Cardiac septum (tissue), 1 donor: ENCODE data around the gene SIK3. TPM values are rescaled to one million over a fixed set of nuclear protein-coding genes. Genes with fewer than 3 reads are reported as not detected.

ENCODE experiments used
- DNase-seq: peaks from one replicate; pipeline ENCODE4 v3.0.0-alpha.2; 2020; ENCODE audit warnings: low spot score
- intact Hi-C: fragments of 100-400 bp; cut with DNase I; formaldehyde crosslinking; loops from one replicate; pipeline ENCODE4 v1.14.0; 2022
- total RNA-seq: library from RNA; stranded (reverse); fragmentation: NEBNext Ultra II Directional; extraction: Animal tissue kit (Norgen Biotek cat#: 25700); gene quantifications from one replicate; pipeline ENCODE4 v1.2.1, GENCODE V29; 2021
- donor health status: DM: no; HTN: no; CAD: no.

SIK3 gene
- total RNA-seq, 1 donor from 2014 or later: 47.4 TPM

GRCh38 chr11:116918925-116919655, 179.1 kb downstream of the SIK3 start:
- no peak for DNase-seq
- intact Hi-C loops: no loop called here

DNA sequence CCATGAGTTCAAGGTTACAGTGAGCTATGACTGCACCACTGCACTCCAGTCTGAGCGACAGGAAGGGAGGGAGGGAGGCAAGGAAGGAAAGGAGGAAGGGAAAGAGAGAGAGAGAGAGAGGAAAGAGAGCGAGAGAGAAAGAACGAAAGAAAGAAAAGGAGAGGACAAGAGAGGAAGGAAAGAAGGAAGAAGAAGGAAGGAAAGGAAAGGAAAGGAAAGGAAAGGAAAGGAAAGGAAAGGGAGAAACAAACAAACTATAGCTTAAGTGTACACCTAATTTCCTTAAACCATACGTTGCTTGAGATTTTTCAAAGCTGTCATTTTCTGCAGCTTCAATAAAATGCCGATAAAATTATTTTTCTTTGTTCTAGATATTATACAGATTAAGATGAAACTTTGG, 180.6 kb downstream of the SIK3 start:
- no peak for DNase-seq
- intact Hi-C loops: no loop called here

DNA sequence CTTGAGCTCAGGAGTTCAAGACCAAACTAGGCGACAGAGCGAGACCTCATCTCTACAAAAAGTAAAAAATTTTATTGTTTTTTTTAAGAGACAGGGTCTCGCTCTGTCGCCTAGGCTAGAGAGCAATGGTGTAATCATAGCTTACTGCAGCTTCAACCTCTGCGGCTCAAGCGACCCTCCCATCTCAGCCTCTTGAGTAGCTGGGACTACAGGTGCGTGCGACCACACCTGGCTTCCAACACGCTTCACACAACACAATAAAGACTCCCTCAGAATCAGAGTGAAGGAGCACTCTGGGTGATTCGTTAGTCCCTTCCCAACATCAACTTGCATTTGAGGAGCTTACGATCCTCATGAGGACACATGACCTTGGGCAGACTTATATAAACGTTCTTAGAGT, 181.3 kb downstream of the SIK3 start:
- no peak for DNase-seq
- intact Hi-C loops: no loop called here

DNA sequence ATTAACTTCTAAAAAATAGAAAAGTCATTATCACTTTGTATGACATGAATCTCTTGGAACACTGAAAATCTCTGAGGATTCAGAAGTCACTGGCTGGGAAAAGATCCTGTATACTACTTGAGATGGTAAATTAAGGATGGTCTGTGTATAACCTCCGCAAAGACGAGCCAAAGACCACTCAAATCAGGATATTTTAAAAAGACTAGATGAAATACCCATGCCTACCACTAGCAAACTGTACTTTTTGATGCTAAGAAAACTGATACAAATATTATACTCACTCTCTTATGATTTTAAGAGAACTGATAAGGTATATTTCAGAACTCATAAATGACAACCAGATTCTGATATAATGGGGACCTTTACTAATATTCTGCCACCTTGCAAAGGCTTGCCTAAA, 182.2 kb downstream of the SIK3 start:
- intact Hi-C loops: no loop called here
- DNase-seq: no peak

- intact Hi-C loops: no loop called here
- no peak for DNase-seq
These were observed 185.2 kb downstream of the SIK3 start for GRCh38 chr11:116913000-116913399.

- no peak for DNase-seq
- intact Hi-C loops: no loop called here
These were observed 186.1 kb downstream of the SIK3 start for GRCh38 chr11:116911976-116912734.

- intact Hi-C loops: no loop called here
- DNase-seq: no peak
These were observed 187.4 kb downstream of the SIK3 start for GRCh38 chr11:116910847-116911246.

GRCh38 chr11:116910378-116910777, 187.8 kb downstream of the SIK3 start:
- intact Hi-C loops: no loop called here
- no peak for DNase-seq

GRCh38 chr11:116909245-116909644, 189.0 kb downstream of the SIK3 start:
- DNase-seq: no peak
- intact Hi-C loops: no loop called here

GRCh38 chr11:116906479-116906878, 191.7 kb downstream of the SIK3 start:
- no peak for DNase-seq
- intact Hi-C loops: no loop called here

- intact Hi-C loops: no loop called here
- DNase-seq: no peak
These were observed 195.1 kb downstream of the SIK3 start for GRCh38 chr11:116903090-116903489.

GRCh38 chr11:116901964-116902688, 196.1 kb downstream of the SIK3 start:
- DNase-seq: no peak
- intact Hi-C loops: no loop called here

DNA sequence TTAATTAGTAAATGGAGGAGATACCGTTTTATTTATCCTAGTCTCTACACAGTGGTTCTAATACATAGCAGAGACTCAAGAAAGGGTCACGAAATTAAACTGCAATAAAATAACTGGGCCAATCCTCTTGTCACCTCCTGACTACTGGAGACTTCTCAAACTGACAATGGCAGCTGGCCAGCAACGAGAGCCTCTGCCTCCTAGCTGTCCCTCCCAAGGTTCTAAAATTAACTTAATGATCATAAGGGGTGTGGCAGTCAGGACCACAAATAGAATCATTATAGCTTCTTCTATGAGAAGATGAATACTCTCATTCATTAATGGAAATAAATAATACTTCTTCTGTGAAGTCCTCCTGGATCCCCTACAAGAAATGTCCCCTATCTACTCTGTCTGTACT, 197.0 kb downstream of the SIK3 start:
- intact Hi-C loops: no loop called here
- peak; percentile 83 for DNase-seq

DNA sequence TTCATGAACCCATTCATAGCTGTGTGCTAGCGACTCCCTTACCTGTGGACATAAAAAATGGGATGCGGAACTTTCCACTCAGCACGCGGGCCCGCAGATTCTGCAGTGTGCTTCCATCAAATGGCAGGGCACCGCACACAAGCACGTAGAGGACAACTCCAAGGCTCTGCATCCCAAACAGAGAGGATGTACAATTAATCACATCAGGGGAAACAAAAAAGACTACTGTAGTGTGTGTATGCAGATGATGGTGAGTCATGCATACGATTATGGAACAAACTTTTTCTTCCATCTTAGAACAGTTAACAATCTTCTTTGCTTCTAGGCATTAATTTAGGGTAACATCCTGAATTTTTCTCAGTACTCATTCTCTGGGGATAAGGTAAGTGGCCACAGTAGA, 202.0 kb downstream of the SIK3 start:
- no peak for DNase-seq
- intact Hi-C loops: no loop called here

GRCh38 chr11:116895048-116895757, 203.0 kb downstream of the SIK3 start:
- DNase-seq: no peak
- intact Hi-C loops: no loop called here

DNA sequence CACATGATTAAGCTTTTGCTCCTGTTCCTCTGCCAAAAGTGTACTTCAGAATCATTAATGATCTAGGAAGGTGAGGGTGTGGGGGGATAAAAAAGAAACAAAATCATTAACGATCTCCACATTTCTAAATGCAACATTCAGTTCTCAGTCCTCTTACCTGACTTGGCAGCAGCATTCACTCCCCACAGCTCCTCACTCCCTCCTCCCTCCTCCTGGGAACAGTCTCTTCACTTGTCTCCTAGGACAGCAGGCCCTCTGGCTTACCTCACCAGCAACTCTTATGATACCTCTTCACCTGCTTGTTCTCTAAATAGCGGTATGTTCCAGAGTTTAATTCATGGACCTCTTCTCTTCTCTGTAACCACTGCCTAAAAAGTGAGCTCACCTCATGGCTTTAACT, 204.3 kb downstream of the SIK3 start:
- intact Hi-C loops: no loop called here
- DNase-seq: no peak

GRCh38 chr11:116893437-116893836, 204.8 kb downstream of the SIK3 start:
- intact Hi-C loops: no loop called here
- DNase-seq: no peak

- no peak for DNase-seq
- intact Hi-C loops: no loop called here
These were observed 205.9 kb downstream of the SIK3 start for GRCh38 chr11:116892374-116892773.

DNA sequence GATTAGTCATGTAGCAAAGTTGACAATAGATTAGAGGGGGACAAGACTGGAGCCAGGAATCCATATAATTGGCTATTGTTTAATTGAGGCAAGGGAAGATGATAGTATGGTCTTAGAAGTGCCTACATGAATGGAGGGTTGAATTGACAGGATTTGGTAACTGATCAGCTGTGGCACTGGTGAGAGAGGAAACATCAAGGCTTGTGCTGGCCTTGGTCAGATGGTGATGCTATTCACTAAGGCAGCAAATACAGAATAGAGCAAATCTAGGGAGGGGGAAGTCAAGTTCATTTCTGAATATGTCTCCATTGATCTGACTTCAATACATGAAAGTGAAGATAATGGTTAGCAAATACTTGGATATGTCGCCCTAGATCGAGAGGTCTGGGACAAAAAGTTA, 206.5 kb downstream of the SIK3 start:
- intact Hi-C loops: no loop called here
- DNase-seq: no peak

GRCh38 chr11:116890607-116891006, 207.6 kb downstream of the SIK3 start:
- no peak for DNase-seq
- intact Hi-C loops: no loop called here
